DMS153 treated with DMSO at 0.1 percent for 48 hours (cell line): ENCODE data around the gene MSI2.

ENCODE experiments used
- DNase-seq: peaks from one replicate; lab custom pipeline; 2025; ENCODE audit not compliant: unreplicated experiment; lab: John Stamatoyannopoulos, UW

The MSI2 gene

GRCh38 chr17:57425903-57426880 lies 169.9 kb downstream of the MSI2 start:
- DNase-seq, result no peak

GRCh38 chr17:57429966-57430365 lies 173.6 kb downstream of the MSI2 start:
- DNase-seq, result no peak

- DNase-seq, result no peak
Measured at GRCh38 chr17:57431415-57431814, 175.1 kb downstream of the MSI2 start.

GRCh38 chr17:57432507-57433277 lies 176.4 kb downstream of the MSI2 start:
- no peak for DNase-seq

GRCh38 chr17:57433452-57433851 lies 177.1 kb downstream of the MSI2 start:
- no peak for DNase-seq

GRCh38 chr17:57434361-57434760 lies 178.0 kb downstream of the MSI2 start:
- DNase-seq, result no peak

DNA sequence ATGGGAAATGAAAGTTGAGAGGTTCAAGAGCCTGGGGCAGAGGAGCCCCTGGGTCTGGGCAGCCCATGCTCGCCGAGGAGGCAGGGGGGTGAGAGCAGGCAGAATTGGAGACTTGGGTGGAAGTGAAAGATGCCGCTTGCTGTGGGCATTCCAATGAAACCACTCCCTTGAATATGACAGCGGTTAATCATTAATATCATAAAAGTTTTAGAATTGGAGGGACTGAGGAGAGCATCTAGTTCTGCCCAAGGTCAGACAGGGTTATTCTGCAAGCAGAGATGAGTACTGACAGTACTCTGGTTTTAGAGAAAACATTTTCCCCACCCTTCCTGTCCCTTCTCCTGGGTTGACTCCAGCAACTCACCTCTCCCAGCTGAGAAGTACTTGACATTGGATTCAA lies 180.2 kb downstream of the MSI2 start:
- no peak for DNase-seq

DNA sequence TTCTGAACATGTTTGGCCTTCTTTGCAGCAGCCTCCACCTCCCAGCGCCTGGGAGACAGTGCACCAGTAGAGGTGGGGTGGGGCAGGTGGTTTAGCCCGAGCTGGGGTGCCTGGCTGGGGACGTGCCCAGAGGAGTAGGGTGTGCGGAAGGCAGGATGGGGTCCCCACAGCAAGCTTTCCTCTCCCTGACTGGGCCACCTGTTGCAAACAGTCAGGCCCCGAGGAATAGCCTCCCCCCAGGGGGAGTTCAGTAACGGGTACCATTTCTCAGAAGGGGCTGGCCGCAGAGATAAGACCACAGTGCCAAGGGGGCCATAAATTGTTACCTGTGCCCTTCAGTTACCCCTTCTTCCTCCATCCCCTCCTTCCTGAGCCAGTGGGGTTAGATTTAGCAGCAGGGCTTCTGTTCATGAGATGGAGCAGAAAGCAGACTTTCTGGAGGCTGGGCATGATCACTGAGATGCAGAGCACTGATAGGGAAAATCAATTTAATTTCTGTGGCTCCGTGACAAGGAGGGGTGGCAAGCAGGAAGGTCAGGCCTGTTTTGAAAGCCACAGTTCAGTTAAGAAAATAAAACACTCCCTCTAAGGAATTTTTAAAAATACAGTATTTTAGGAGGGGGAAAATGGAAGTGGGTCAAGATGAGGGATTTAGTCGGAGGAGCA lies 181.9 kb downstream of the MSI2 start:
- no peak for DNase-seq

- DNase-seq, result no peak
Measured at GRCh38 chr17:57439651-57440050, 183.3 kb downstream of the MSI2 start.

GRCh38 chr17:57440522-57441269 lies 184.4 kb downstream of the MSI2 start:
- peak; percentile 70 for DNase-seq

GRCh38 chr17:57441270-57441600 lies 184.9 kb downstream of the MSI2 start:
- no peak for DNase-seq

DNA sequence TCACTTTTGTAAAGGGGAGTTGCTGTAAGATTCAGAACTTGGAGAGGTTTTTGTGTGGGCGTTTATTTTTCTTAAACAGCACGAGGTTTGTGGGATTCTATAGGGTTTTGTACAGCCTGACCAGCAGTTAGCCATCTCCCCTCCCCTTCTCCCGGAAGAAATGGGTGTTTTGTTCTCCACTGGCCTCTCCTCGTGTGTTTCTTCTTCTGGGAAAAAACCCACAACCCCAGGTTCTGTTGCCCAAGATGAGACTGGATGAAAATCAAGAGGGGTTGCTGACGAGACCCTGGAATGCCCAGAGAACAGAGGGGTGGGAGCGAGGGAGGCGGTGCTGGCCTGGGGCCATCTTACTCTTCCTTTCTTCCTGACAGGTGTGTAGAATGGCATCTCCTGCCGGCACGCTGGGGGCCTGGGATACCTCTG lies 186.1 kb downstream of the MSI2 start:
- no peak for DNase-seq

GRCh38 chr17:57442914-57443571 lies 186.7 kb downstream of the MSI2 start:
- DNase-seq, result no peak

- DNase-seq, result no peak
Measured at GRCh38 chr17:57443781-57444180, 187.5 kb downstream of the MSI2 start.

DNA sequence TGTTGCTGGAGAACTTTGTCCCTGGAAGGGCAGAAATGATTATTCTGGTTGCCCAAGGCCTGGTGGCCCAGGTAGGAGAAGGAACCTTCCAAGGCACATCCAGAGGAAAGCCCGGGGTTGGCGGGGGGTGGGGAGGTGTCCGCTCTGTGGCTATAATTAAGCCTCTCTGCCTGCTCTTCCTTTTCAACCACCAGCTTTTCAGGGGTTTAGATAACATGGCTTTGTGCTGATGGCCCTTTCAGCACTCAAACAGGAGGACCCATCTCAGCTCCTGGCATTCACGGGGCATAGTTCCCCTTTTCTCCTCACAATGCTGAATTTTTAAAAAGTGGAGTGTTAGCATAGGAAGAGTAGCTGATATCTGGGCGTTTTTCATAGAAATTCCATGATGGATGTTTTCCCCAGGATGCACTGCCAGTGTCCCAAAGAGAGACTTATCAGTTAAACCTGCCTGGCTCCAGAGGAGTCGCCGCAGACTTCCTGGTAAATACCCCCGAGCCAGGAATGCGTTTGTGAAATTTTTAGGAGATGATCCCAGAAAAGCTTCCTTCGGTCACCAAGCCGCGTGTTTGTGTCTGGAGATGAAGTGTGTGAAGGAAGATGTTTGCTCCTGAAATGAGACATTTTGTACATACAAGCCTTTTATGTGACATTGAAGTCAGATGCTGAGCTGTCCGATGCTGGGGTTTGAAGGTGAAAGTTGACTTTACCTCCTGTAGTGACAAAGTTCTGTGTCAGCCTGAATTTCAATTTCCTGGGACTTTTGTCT lies 188.5 kb downstream of the MSI2 start:
- DNase-seq, result no peak

DNA sequence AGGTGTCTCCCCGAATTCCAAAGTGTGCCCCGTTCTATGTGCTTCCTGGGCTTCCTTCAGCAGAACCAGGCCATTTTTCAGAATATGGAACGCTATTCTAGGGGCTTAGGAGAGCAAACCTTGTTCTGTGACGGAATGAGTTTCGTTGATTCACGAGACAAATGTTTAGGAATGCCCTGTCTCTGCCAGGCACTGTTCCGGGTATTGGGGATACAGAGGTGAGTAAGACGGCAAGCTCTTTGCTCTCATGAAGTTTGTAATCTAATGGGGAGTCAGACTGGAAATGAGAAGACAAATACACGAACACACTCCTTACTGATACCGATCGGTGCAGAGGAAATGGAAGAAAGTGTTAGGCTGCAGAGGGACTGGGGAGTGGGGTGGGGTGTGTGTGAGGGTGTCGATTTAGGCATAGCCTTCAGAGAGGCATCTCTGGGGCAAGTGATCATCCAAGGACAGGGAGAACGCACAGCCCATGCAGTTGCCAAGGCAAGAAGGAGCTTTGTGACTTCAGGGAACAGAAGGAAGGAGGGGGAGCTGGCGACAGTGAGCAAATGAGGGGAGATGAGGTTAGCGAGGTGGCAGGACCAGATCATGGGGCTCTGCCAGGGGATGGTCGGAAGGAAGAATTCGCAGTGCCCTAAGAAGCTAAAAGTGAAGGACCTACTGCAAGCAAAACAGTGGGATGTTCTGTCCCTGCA lies 189.6 kb downstream of the MSI2 start:
- no peak for DNase-seq

- no peak for DNase-seq
Measured at GRCh38 chr17:57447357-57447989, 191.2 kb downstream of the MSI2 start.

DNA sequence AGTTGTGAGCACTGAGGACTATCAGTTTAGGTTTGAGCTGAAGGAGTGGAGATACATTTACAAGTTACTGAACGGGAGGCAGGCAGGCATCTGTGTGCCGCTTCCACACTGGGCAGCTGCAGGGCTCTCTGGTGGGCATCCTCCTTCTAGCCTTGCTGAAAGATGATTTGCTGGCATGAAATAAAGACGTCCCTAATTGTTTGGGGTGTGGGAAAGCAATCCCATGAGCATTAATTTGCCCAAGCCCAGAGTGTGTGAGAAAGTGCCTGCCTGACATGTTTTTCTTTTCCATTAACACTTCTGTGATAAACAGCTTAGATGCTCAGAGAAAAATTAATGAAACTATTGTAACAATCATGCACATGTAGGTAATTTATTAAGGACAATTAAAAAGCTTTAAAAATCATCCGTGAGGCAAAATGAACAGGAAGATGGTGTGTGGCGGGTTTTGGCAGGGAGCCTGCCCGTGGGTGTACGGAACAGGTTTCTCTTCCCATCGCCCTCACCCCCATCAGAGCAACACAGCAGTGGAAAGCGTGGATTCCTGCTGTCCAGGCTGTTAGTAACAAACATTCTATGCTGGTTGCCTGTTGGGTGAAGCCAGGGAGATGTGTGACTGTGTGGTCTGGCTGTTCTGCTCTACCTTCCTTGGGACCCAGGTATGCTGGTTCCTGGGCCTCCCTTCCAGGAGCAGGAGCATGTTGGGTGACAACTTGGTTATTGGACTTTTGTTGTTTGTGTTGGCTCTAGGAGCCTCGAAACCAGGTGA lies 191.9 kb downstream of the MSI2 start:
- DNase-seq, result no peak
